Epithelial cell of proximal tubule (primary cell): Measurements from ENCODE around the gene CDCP2. TPM values are rescaled to one million over a fixed set of nuclear protein-coding genes. Genes with fewer than 3 reads are reported as not detected.

Experiments
- DNase-seq: peaks from one replicate; pipeline ENCODE4 v3.0.0-alpha.2; 2011; ENCODE audit warnings: low read depth
- H3K4me3 ChIP-seq: 2 replicates; pipeline ENCODE4 v1.5.1; 2011; ENCODE audit warnings: low read depth, mild to moderate bottlenecking, low read length
- CTCF ChIP-seq: conservative IDR thresholded peaks from 2 replicates; pipeline ENCODE4 v1.5.1; 2012; ENCODE audit warnings: low read depth, mild to moderate bottlenecking, low read length
- total RNA-seq: library from RNA; depleted of rRNA; stranded (reverse); fragments of >200 nt; gene quantifications from 2 replicates; pipeline ENCODE4 v1.2.3, GENCODE V29; 2015

The CDCP2 gene
- total RNA-seq, 1 donor from 2014 or later, result not detected

GRCh38 chr1:54190526-54190925 is 37.7 kb upstream of the CDCP2 start:
- no peak for TF ChIP-seq CTCF
- no peak overlapping the region for H3K4me3 ChIP-seq
- no peak for DNase-seq

- no peak for TF ChIP-seq CTCF
- no peak overlapping the region for H3K4me3 ChIP-seq
- DNase-seq, result no peak
Measured at GRCh38 chr1:54188291-54188690, 35.5 kb upstream of the CDCP2 start.

GRCh38 chr1:54186056-54186455 is 33.3 kb upstream of the CDCP2 start:
- DNase-seq, result no peak
- TF ChIP-seq CTCF, result no peak
- H3K4me3 ChIP-seq, result no peak overlapping the region

GRCh38 chr1:54180701-54181360 is 28.0 kb upstream of the CDCP2 start:
- no peak overlapping the region for H3K4me3 ChIP-seq
- no peak for DNase-seq

GRCh38 chr1:54178296-54179070 is 25.7 kb upstream of the CDCP2 start:
- H3K4me3 ChIP-seq, result no peak overlapping the region

More at GRCh38 chr1:54180701-54181360, 28.0 kb upstream of the CDCP2 start:
- no peak for TF ChIP-seq CTCF

GRCh38 chr1:54177726-54178125 is 24.9 kb upstream of the CDCP2 start:
- no peak for DNase-seq
- H3K4me3 ChIP-seq, result no peak overlapping the region
- TF ChIP-seq CTCF, result no peak

More at GRCh38 chr1:54178296-54179070, 25.7 kb upstream of the CDCP2 start:
- DNase-seq, result no peak
- no peak for TF ChIP-seq CTCF
